ENCODE data around the gene CGN. TPM values are rescaled to one million over a fixed set of nuclear protein-coding genes. Genes with fewer than 3 reads are reported as not detected.

CGN gene
- total RNA-seq, 1 donor from 2014 or later, result 13.0 TPM

GRCh38 chr1:151502859-151503780, 8.1 kb upstream of the CGN start:
- no peak for DNase-seq (ENCODE audit: extremely low spot score in 2 of 2)
- intact Hi-C loops (cut with DNase I), result no loop called here
- Histone ChIP-seq H3K9me3 (no peaks in the 10 kb centered on the region), H3K27me3 (no peaks in the 10 kb centered on the region), H3K4me1 (no peaks in the 10 kb centered on the region), H3K27ac (no peak overlapping the region), H3K4me3 (no peak overlapping the region), H3K36me3 (no peaks in the 10 kb centered on the region)
- TF ChIP-seq, protein P1, sequence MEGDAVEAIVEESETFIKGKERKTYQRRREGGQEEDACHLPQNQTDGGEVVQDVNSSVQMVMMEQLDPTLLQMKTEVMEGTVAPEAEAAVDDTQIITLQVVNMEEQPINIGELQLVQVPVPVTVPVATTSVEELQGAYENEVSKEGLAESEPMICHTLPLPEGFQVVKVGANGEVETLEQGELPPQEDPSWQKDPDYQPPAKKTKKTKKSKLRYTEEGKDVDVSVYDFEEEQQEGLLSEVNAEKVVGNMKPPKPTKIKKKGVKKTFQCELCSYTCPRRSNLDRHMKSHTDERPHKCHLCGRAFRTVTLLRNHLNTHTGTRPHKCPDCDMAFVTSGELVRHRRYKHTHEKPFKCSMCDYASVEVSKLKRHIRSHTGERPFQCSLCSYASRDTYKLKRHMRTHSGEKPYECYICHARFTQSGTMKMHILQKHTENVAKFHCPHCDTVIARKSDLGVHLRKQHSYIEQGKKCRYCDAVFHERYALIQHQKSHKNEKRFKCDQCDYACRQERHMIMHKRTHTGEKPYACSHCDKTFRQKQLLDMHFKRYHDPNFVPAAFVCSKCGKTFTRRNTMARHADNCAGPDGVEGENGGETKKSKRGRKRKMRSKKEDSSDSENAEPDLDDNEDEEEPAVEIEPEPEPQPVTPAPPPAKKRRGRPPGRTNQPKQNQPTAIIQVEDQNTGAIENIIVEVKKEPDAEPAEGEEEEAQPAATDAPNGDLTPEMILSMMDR (IDR thresholded peaks at IDR 0.05), result no peak
- TF ChIP-seq POLR2A (IDR thresholded peaks at IDR 0.05), result no peak
- no peak for TF ChIP-seq POLR2AphosphoS5 (IDR thresholded peaks at IDR 0.05; ENCODE audit: insufficient read depth in 1 of 2, low read depth in 1 of 2)

DNA sequence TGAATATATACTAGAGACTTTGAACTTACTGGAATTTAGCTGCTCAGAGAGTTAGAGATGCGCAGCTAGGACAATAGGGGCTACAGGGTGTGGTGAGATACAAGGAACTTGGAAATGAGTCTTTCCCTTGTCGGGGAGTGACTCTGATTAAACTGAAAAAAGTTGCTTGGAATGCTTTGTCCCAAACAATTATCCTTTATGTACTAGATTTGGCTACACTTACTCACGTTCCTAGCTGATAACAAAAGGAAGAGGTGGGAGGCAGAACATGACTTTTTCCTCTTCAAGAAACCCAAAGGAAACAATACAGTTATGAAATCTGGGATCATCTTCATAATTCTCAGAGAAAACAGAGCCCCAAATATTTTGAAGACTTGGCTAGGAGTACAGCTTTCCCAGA, 6.9 kb upstream of the CGN start:
- TF ChIP-seq POLR2AphosphoS5 (IDR thresholded peaks at IDR 0.05; ENCODE audit: insufficient read depth in 1 of 2, low read depth in 1 of 2), result no peak
- no peak for TF ChIP-seq POLR2A (IDR thresholded peaks at IDR 0.05)
- TF ChIP-seq, protein P1 (IDR thresholded peaks at IDR 0.05), result no peak
- Histone ChIP-seq H3K36me3 (no peaks in the 10 kb centered on the region), H3K9me3 (no peaks in the 10 kb centered on the region), H3K27me3 (no peaks in the 10 kb centered on the region), H3K27ac (no peak overlapping the region), H3K4me3 (no peak overlapping the region), H3K4me1 (no peaks in the 10 kb centered on the region)
- no peak for DNase-seq (ENCODE audit: extremely low spot score in 2 of 2)
- intact Hi-C loops (cut with DNase I), result no loop called here

GRCh38 chr1:151504759-151505158, 6.4 kb upstream of the CGN start:
- DNase-seq (ENCODE audit: extremely low spot score in 2 of 2), result no peak
- TF ChIP-seq POLR2A (IDR thresholded peaks at IDR 0.05) (no peak), POLR2AphosphoS5 (IDR thresholded peaks at IDR 0.05; ENCODE audit: insufficient read depth in 1 of 2, low read depth in 1 of 2) (no peak)
- TF ChIP-seq, protein P1 (IDR thresholded peaks at IDR 0.05), result no peak
- no peaks in the 10 kb centered on the region for H3K27me3 ChIP-seq
- no peak overlapping the region for H3K27ac ChIP-seq
- no peaks in the 10 kb centered on the region for H3K4me1 ChIP-seq
- no peak overlapping the region for H3K4me3 ChIP-seq
- H3K36me3 ChIP-seq, result no peaks in the 10 kb centered on the region
- intact Hi-C loops (cut with DNase I), result no loop called here
- no peaks in the 10 kb centered on the region for H3K9me3 ChIP-seq

DNA sequence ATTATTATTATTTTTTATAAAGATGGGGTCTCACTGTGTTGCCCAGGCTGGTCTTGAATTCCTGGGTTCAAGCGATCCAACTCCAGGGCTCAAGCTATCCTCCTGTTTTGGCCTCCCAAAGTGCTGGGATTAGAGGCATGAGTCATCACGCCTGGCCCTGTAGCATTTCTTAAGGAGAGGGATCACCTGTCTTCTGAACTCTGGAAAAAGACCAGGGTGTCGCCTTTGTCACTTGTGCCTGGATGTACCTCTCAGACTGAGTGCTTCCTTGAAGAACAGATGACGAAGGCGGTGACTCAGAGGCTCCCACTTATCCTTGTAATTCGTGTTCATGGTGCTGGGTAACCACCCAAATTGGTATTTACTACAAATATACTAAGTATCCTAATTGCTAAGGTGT, 2.4 kb upstream of the CGN start:
- Histone ChIP-seq H3K9me3 (no peaks in the 10 kb centered on the region), H3K27me3 (no peaks in the 10 kb centered on the region), H3K27ac (no peak overlapping the region), H3K4me3 (no peak overlapping the region), H3K36me3 (no peaks in the 10 kb centered on the region), H3K4me1 (peaks cover 27% of the 10 kb centered on the region)
- DNase-seq (ENCODE audit: extremely low spot score in 2 of 2), result no peak
- intact Hi-C loops (cut with DNase I), result no loop called here
- TF ChIP-seq POLR2A (IDR thresholded peaks at IDR 0.05), result no peak
- TF ChIP-seq POLR2AphosphoS5 (IDR thresholded peaks at IDR 0.05; ENCODE audit: insufficient read depth in 1 of 2, low read depth in 1 of 2), result peak in 1 of 2 donors; percentile 40

DNA sequence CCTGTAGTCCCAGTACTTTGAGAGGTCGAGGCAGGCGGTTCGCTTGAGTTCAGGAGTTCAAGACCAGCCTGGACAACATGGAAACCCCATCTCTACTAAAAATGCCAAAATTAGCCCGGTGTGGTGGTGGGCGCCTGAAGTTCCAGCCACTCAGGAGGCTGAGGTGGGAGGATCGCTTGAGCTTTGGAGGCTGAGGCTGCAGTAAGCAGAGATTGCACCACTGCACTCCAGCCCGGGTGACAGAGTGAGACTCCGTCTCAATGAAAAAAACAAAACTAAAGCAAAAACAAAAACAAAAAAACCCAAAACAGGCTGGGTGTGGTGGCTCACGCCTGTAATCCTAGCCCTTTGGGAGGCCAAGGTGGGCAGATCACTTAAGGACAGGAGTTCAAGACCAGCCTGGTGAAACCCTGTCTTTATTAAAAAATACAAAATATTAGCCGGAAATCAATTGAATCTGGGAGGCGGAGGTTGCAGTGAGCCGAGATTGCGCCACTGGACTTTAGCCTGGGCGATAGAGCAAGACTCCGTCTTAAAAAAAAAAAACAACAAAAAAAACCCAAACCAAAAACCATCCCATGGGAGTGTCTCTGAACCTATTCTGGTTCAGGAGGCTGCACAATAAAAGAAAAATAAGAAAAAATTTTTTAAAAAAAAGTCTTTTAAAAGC, 1.7 kb upstream of the CGN start:
- no peak overlapping the region for H3K27ac ChIP-seq
- intact Hi-C loops (cut with DNase I), result no loop called here
- no peak for DNase-seq (ENCODE audit: extremely low spot score in 2 of 2)

More for the DNA sequence above, 1.7 kb upstream of the CGN start:
- no peaks in the 10 kb centered on the region for H3K27me3 ChIP-seq
- TF ChIP-seq, protein P1 (IDR thresholded peaks at IDR 0.05), result no peak
- no peak for TF ChIP-seq POLR2A (IDR thresholded peaks at IDR 0.05)
- TF ChIP-seq POLR2AphosphoS5 (IDR thresholded peaks at IDR 0.05; ENCODE audit: insufficient read depth in 1 of 2, low read depth in 1 of 2), result no peak
- peaks cover 27% of the 10 kb centered on the region for H3K4me1 ChIP-seq
- no peaks in the 10 kb centered on the region for H3K36me3 ChIP-seq
- no peaks in the 10 kb centered on the region for H3K9me3 ChIP-seq
- no peak overlapping the region for H3K4me3 ChIP-seq

All from vagina (tissue), 2 donors.